ENCODE data around the gene SAMM50. TPM values are rescaled to one million over a fixed set of nuclear protein-coding genes. Genes with fewer than 3 reads are reported as not detected.

Gene SAMM50
- total and polyA plus RNA-seq, 2 experiments from 2014 or later = 58.6 to 60.3 TPM

- TF ChIP-seq, protein P1, sequence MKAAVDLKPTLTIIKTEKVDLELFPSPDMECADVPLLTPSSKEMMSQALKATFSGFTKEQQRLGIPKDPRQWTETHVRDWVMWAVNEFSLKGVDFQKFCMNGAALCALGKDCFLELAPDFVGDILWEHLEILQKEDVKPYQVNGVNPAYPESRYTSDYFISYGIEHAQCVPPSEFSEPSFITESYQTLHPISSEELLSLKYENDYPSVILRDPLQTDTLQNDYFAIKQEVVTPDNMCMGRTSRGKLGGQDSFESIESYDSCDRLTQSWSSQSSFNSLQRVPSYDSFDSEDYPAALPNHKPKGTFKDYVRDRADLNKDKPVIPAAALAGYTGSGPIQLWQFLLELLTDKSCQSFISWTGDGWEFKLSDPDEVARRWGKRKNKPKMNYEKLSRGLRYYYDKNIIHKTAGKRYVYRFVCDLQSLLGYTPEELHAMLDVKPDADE (IDR thresholded peaks at IDR 0.05) = no peak
- TF ChIP-seq ZNF331 (CRISPR knock-in tag; IDR thresholded peaks at IDR 0.05; ENCODE audit: low read depth) = no peak
- TF ChIP-seq JUNB (IDR thresholded peaks at IDR 0.05; ENCODE audit: unreplicated experiment) = no peak
- no peak for TF ChIP-seq STAT1 (IDR thresholded peaks at IDR 0.05; ENCODE audit: unreplicated experiment)
- no peak for TF ChIP-seq CTCF (conservative IDR thresholded peaks at IDR 0.05; ENCODE audit: low read depth in 2 of 2)
- no peak for TF ChIP-seq NANOG (IDR thresholded peaks at IDR 0.05; ENCODE audit: borderline replicate concordance)
- TF ChIP-seq EZH2phosphoT487 (IDR thresholded peaks at IDR 0.05; ENCODE audit: unreplicated experiment) = no peak
- no peak for TF ChIP-seq CREB1 (CRISPR knock-in tag; IDR thresholded peaks at IDR 0.05; ENCODE audit: low read depth)
- TF ChIP-seq ZNF114 (CRISPR knock-in tag; IDR thresholded peaks at IDR 0.05) = no peak
Observed at GRCh38 chr22:43946384-43946667, 8.9 kb upstream of the SAMM50 start (continued).

DNA sequence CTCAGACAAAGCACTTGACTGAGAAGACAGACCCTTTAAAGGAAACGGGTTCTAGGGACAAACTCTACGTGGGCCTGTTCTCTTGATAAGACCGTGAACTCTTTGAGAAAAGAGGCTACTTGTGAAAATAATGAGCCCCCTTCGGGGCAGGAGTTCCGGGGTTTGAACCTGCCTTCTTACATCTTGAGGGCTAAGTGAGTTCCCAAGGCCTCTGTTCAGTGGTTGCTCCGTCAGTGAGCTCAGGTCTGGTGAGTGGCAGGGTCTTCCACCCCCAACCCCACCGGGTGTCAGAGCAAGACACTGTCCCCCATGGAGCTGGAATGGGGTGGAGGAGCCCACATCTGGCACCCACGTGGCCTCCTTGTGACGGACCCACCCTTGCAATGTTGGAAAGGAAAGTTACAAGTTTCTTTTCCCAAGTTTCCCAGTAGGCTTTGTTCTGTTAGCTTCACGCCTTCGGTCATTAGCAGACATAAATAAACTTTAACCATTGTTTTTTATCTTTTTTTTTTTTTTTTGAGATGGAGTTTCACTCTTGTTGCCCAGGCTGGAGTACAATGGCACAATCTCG is 6.3 kb upstream of the SAMM50 start:
- Histone ChIP-seq H3K4me1 (ENCODE audit: insufficient read depth) (peaks cover 6% of the 10 kb centered on the region; the same call in 1 of the 2 replicates), H3K4me2 (no peak overlapping the region), H3K9me2 (ENCODE audit: insufficient read depth) (no peaks in the 10 kb centered on the region), H3K4me3 (no peak overlapping the region), H3F3A (replicated peaks; ENCODE audit: low read depth) (peaks cover under 1% of the 10 kb centered on the region; the same call in 1 of the 2 replicates), H3K27me3 (ENCODE audit: insufficient read depth) (no peaks in the 10 kb centered on the region), H3K79me2 (replicated peaks; ENCODE audit: insufficient read depth) (0 out of 2 replicates have a peak, but pooled peaks cover under 1% of the 10 kb centered on the region), H3K36me3 (ENCODE audit: insufficient read depth) (0 out of 2 replicates have a peak, but pooled peaks cover 2% of the 10 kb centered on the region), H3K27ac (ENCODE audit: low read depth) (no peak overlapping the region), H4K20me1 (replicated peaks; ENCODE audit: insufficient read depth) (no peaks in the 10 kb centered on the region; the same call in 1 of the 2 replicates), H2AFZ (no peak overlapping the region)
- H3K27ac Mint-ChIP-seq = no peak overlapping the region
- no peak for DNase-seq (ENCODE audit: low spot score)
- peaks cover 30% of the 10 kb centered on the region for H3K36me3 Mint-ChIP-seq (ENCODE audit: low read depth)
- TF ChIP-seq ZNF462 (CRISPR knock-in tag; IDR thresholded peaks at IDR 0.05) = no peak
- no peak for TF ChIP-seq ZNF331 (CRISPR knock-in tag; IDR thresholded peaks at IDR 0.05; ENCODE audit: low read depth)
- TF ChIP-seq, protein P1 (IDR thresholded peaks at IDR 0.05) = no peak
- TF ChIP-seq EZH2 (IDR thresholded peaks at IDR 0.05; ENCODE audit: low read depth, unreplicated experiment) = no peak
- H3K27me3 Mint-ChIP-seq (ENCODE audit: insufficient read depth, low read depth, poor library complexity) = peaks cover 4% of the 10 kb centered on the region
- H3K4me3 Mint-ChIP-seq = no peak overlapping the region
- H3K4me1 Mint-ChIP-seq = peaks cover 1% of the 10 kb centered on the region
- H3K9me3 Mint-ChIP-seq = no peaks in the 10 kb centered on the region
- ATAC-seq = no peak
